SKM-1 (cell line): ENCODE measurements around the gene LRRK2.

Source experiments
- DNase-seq: peaks from one replicate; lab custom pipeline; 2025; ENCODE audit not compliant: unreplicated experiment; lab: John Stamatoyannopoulos, UW

The LRRK2 gene

DNA sequence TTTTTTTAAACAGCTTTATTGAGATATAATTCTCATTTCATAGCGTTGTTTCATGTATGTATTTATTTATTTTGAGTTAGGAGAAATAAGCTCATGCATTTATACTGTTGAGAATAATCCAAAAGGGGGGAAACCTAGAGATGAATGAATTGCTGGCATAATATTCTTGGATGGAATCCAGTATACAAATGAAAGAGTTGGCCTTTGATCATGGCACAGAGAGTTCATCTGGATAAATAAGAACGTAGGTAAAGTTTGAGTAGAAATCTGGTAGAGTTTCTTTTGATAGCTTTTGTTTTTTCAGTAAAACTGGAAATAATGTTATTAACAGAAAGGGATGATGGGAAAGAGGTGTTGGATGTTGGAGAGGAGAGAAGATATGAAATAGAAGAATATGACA, 166.2 kb downstream of the LRRK2 start:
- DNase-seq = no peak

DNA sequence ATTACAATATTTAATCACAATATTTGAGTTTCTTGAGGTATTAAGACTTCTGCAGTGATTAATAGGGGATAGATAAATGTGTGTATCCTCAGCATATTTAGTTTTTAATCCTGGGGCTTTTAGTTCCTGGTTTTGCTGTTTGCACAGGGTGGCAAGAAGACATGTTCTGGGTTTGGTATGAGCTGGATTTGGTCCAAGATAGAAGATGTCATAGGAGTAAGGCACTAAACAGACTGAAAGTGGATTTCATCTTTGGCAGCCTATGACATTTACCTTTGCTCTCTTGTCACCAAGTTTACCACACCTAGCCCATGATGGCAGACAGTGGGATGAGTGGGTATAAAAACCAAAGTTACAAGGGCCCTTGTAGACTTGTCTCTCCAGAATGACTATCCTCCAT, 168.2 kb downstream of the LRRK2 start:
- DNase-seq = no peak

DNA sequence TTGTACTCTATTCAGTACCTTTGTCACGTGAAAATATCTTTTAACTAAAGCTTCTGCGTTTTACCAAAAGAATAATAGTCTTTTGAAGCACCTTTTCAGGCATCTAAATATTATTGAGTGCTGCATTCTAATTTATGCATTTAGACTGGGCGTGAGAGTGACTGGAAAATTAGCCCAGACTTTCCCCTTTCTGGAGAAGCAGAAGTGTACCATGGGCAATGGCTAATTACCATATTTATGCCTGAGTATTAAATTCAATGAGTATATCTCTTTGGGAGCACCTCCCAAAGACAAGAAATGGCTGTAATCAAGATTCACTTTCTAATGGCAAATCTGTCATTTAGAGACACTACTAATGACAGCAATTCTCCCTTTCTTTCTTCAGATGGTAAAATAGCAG, 174.9 kb downstream of the LRRK2 start:
- no peak for DNase-seq

DNA sequence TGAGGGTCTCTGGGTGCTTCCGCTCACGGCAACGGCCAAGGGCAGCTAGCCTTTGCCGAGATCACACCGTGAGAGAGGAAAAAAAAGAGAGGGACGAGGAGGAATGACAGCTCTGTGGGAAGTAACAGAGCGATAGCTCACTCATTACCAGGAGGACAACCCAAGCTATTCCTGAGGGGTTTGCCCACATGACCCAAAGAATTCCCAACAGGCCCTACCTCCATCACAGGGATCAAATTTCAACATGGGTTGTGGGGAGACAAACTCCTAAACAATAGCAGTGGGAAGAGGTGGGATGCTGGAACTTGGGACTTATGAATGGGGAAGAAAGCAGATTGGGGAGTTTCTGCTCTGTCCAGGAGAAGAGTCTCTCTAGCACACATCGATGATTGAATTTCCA, 180.6 kb downstream of the LRRK2 start:
- no peak for DNase-seq
